Activated CD4-positive, alpha-beta T cell treated with anti-CD3 and anti-CD28 coated beads, Interleukin-2, amount 10 ng/mL, durations not matched to agents 7 days and 5 days (primary cell): ENCODE measurements around the gene INAVA. TPM values are rescaled to one million over a fixed set of nuclear protein-coding genes. Genes with fewer than 3 reads are reported as not detected.
A peak's percentile ranks its signal among the peaks of the same experiment; 100 is the strongest.
"Not testable (repeated sequence)": the region's sequence is repeated elsewhere in the genome, so short reads cannot be mapped to it uniquely, and the experiment has no call there.

ENCODE experiments used
- CTCF ChIA-PET: fragments of 350-600 bp; sonication (Branson Sonifier 250); formaldehyde crosslinking; loops from one replicate; lab custom pipeline; 2021; ENCODE audit warnings: antibody characterized with exemption; lab: Charles Lee
- POLR2A ChIA-PET: fragments of 350-600 bp; sonication (Branson Sonifier 250); formaldehyde crosslinking; loops from one replicate; lab custom pipeline; 2021; ENCODE audit warnings: antibody characterized with exemption; lab: Charles Lee
- DNase-seq: peaks from one replicate; pipeline ENCODE4 v3.0.0-alpha.2; 2020
- H3K27ac Mint-ChIP-seq: one replicate; pipeline ENCODE4 v1.8.0; 2021; ENCODE audit warnings: mild to moderate bottlenecking, moderate library complexity, mixed read lengths
- H3K27me3 Mint-ChIP-seq: one replicate; pipeline ENCODE4 v1.8.0; 2021; ENCODE audit warnings: mixed read lengths
- H3K36me3 Mint-ChIP-seq: one replicate; pipeline ENCODE4 v1.8.0; 2021; ENCODE audit warnings: low read depth, mixed read lengths
- H3K4me1 Mint-ChIP-seq: one replicate; pipeline ENCODE4 v1.8.0; 2021; ENCODE audit warnings: mixed read lengths
- H3K4me3 Mint-ChIP-seq: one replicate; pipeline ENCODE4 v1.8.0; 2021; ENCODE audit warnings: mild to moderate bottlenecking, moderate library complexity, mixed read lengths
- H3K9me3 Mint-ChIP-seq: one replicate; pipeline ENCODE4 v1.8.0; 2021; ENCODE audit warnings: mixed read lengths
- total RNA-seq, 2 experiments: library from RNA; stranded (reverse); gene quantifications; one replicate each; pipeline ENCODE4 v1.2.3, GENCODE V29; 2021

Gene INAVA
- total RNA-seq, 2 experiments from 2014 or later: not detected

DNA sequence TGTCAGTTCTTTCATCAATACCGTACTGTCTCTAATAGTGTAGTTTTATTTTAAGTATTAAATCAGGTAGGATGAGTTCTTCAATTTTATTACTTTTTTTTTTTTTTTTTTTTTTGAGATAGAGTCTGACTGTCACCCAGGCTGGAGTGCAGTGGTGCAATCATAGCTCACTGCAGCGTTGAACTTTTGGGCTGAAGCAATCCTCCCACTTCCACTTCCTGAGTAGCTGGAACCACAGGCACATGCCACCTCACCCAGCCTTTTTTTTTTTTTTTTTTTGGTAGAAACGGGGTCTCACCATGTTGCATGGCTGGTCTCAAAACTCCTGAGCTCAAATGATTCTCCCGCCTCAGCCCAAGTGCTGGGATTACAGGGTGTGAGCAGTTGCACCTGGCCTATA, 44.3 kb downstream of the INAVA start:
- peaks cover 8% of the 10 kb centered on the region for H3K4me1 Mint-ChIP-seq
- POLR2A ChIA-PET: interaction anchor here (0.6 to 0.8 kb wide), 2 partner anchors 26 to 134 kb away, joined by 4 to 7 read pairs; no protein-coding TSS in a partner anchor
- H3K4me3 Mint-ChIP-seq: no peak overlapping the region
- H3K27ac Mint-ChIP-seq: no peak overlapping the region
- peak; percentile 32 for DNase-seq
- peaks cover 14% of the 10 kb centered on the region for H3K9me3 Mint-ChIP-seq
- peaks cover 2% of the 10 kb centered on the region for H3K36me3 Mint-ChIP-seq
- H3K27me3 Mint-ChIP-seq: peaks cover 13% of the 10 kb centered on the region
- CTCF ChIA-PET: interaction anchor here (0.6 to 0.7 kb wide), 4 partner anchors 55 to 1903 kb away, joined by 3 to 4 read pairs (median 4); no protein-coding TSS in a partner anchor

DNA sequence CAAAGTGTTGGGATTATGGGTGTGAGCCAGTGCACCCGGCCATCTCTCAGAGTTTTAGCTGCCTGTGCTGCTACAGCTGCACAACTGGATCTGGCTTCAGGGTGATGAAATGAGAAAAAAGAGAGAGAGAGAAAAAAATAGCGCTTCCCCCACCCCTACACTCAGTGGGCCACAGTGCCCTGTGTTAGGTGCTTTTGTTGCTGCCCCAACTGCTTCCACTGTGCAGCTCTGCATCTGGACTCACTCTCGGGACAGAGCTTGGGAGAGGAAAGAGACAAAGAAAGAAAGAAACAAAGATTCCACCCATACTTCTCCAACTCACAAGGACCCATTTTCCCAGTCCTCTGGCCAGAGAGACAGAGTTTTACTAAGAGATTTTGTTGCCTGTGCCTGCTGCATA, 50.4 kb downstream of the INAVA start:
- Mint-ChIP-seq H3K36me3 (peaks cover 2% of the 10 kb centered on the region), H3K27ac (no peak overlapping the region), H3K4me3 (no peak overlapping the region), H3K27me3 (peaks cover 30% of the 10 kb centered on the region), H3K4me1 (no peaks in the 10 kb centered on the region), H3K9me3 (peaks cover 26% of the 10 kb centered on the region)
- DNase-seq: no peak
- ChIA-PET POLR2A (no interaction called here), CTCF (interaction anchor here (0.6 to 1.3 kb wide), 2 partner anchors 10 to 26 kb away, joined by 4 read pairs; no protein-coding TSS in a partner anchor)

DNA sequence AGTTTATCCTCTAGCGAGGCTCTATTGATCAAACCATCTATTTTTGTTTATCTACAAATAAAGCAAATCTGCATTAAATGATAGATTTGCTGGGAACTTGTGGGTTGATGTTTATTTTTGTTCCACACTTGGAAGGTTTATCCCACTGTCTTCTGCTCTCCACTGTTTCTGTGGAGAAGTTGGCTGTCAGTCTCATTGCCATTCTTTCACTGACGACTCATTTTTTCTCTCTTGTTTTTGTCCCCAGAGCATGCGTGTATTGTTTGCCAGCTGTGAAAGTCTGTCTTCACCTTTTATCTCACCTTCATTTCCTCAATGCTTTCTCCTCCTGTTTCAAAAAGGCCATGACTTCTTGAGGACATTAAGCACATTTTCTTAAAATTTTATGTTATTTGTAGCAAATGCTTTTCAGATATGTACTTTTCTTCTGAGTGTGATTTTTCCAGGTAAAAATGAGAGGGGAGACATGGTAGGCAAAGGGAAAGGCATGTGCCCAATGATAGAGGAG, 52.4 kb downstream of the INAVA start:
- peaks cover 23% of the 10 kb centered on the region for H3K27me3 Mint-ChIP-seq
- POLR2A ChIA-PET: no interaction called here
- no peak overlapping the region for H3K4me3 Mint-ChIP-seq
- no peak overlapping the region for H3K27ac Mint-ChIP-seq
- CTCF ChIA-PET: interaction anchor here (0.8 to 1.4 kb wide), 2 partner anchors 24 to 25 kb away, joined by 4 read pairs; no protein-coding TSS in a partner anchor
- no peaks in the 10 kb centered on the region for H3K4me1 Mint-ChIP-seq
- H3K9me3 Mint-ChIP-seq: peaks cover 15% of the 10 kb centered on the region
- DNase-seq: no peak
- H3K36me3 Mint-ChIP-seq: no peaks in the 10 kb centered on the region

DNA sequence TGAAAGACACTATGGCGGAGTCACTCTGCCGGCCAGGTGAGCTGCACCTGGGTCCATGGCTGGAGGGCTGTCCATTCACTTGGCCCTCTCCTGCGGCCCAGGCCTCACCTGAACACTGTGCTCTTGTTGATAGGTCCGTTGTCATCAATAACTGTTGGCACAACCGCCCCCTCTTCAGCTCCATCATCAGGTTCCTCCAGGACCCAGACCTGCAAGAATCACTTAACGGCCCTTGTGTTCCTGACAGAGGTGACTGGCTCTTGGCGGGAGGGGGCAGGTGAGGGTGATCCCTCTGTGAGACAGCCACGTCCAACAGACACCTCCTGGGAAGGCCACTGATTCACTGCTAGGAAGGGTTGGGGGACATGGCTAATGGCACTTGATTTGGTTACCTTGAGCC, 54.9 kb downstream of the INAVA start:
- Mint-ChIP-seq H3K36me3 (no peaks in the 10 kb centered on the region), H3K9me3 (peaks cover 13% of the 10 kb centered on the region), H3K27me3 (peaks cover 22% of the 10 kb centered on the region), H3K4me1 (no peaks in the 10 kb centered on the region), H3K4me3 (no peak overlapping the region), H3K27ac (no peak overlapping the region)
- no peak for DNase-seq
- CTCF ChIA-PET: no interaction called here
- POLR2A ChIA-PET: no interaction called here

DNA sequence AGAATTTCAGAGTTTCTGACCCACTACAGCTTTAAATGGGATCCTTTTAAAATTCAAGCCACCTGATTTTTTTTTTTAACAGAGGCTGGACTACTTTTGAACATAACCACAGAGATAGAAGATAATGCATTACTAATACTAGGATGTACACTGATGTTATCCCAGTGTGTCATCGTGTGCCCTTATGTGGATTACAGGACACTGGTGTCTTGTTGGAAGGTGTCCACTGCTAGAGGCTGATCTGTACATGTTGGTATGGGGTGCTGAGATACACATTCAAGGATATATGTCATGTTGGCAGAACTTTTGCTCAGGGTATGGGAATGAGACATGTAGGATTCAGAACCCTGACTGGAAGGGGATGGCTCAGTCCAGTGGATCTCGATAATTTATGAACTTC, 56.3 kb downstream of the INAVA start:
- CTCF ChIA-PET: interaction anchor here (0.6 to 0.7 kb wide), 2 partner anchors 71 to 562 kb away, joined by 3 read pairs; no protein-coding TSS in a partner anchor
- POLR2A ChIA-PET: no interaction called here
- Mint-ChIP-seq H3K4me3 (no peak overlapping the region), H3K27me3 (peaks cover 16% of the 10 kb centered on the region), H3K27ac (no peak overlapping the region), H3K4me1 (no peaks in the 10 kb centered on the region), H3K9me3 (peaks cover 7% of the 10 kb centered on the region), H3K36me3 (no peaks in the 10 kb centered on the region)
- DNase-seq: no peak

DNA sequence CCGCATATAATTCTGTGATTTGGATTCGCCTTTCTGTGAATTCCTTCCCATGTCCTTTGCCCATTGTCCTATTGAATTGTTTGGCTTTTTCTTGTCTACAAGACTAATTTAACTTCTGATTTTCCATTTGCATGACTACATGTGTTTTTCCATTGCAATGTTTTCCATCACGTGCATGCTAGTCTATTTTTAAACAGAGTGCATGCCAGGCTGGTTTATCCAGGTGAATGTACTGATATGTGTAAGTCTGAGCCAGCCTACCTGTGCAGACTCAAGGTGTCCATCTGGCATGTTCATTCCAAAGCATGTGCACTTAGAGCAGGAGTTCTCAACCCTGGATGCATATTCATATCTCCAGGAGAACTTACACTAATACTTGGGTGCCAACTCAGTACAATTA, 59.7 kb downstream of the INAVA start:
- Mint-ChIP-seq H3K27ac (no peak overlapping the region), H3K9me3 (no peaks in the 10 kb centered on the region), H3K4me3 (no peak overlapping the region), H3K36me3 (no peaks in the 10 kb centered on the region), H3K27me3 (peaks cover 11% of the 10 kb centered on the region), H3K4me1 (no peaks in the 10 kb centered on the region)
- CTCF ChIA-PET: interaction anchor here (0.7 kb wide), 1 partner anchor 663 kb away, joined by 3 read pairs; no protein-coding TSS in a partner anchor
- POLR2A ChIA-PET: no interaction called here
- no peak for DNase-seq

DNA sequence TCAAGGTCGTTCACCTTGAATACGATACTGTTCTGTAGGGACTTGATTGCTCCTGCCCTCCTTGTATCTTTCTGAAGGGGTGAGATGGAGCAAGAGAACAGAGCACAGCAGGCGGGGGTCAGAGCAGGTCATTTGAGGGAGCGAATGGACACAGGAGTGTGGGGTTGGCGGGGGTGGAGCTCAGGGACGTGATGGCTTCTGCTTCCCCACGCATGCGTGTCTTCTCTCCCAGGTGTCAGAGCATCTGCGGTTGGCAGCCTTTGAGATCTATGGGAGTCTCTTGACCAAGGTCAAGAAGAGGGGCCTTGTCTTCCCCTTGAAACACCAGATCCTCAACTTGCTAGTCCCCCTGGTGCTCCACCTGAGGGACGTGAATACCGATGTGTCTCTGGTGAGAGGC, 63.9 kb downstream of the INAVA start:
- ChIA-PET CTCF (interaction anchor here (1.3 kb wide), 1 partner anchor 13 kb away, joined by 3 read pairs; no protein-coding TSS in a partner anchor), POLR2A (no interaction called here)
- no peak for DNase-seq
- H3K36me3 Mint-ChIP-seq: no peaks in the 10 kb centered on the region
- peaks cover 11% of the 10 kb centered on the region for H3K27me3 Mint-ChIP-seq
- no peak overlapping the region for H3K4me3 Mint-ChIP-seq
- H3K27ac Mint-ChIP-seq: no peak overlapping the region
- H3K9me3 Mint-ChIP-seq: no peaks in the 10 kb centered on the region
- H3K4me1 Mint-ChIP-seq: no peaks in the 10 kb centered on the region

DNA sequence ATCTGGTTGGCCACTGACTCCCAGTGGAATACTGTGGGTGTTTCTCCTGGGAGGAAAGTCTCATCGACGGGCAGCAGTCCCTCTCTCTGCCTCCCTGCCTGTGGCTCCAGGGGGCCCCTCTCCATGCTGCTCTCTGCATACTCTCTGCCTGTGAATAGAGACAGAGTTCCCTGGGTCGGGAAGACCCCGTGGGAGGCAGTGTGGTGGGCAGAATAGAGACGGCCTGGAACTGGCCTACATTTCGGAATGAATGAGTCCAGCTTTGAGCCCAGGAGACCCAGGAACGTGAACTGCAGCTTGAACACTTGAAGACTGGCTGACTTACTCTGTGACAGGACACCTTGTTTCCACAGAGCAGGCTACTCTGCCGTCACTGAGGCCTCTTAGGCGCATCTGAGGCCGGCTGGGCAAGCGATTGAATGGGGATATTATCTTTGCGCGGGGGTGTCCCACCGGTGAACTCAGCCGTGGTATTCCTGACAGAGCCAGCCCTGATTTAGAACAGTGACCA, 64.8 kb downstream of the INAVA start:
- POLR2A ChIA-PET: no interaction called here
- DNase-seq: no peak
- CTCF ChIA-PET: interaction anchor here (1.9 kb wide), 1 partner anchor 21 kb away, joined by 5 read pairs; no protein-coding TSS in a partner anchor
- Mint-ChIP-seq H3K4me1 (no peaks in the 10 kb centered on the region), H3K4me3 (no peak overlapping the region), H3K27ac (no peak overlapping the region), H3K27me3 (peaks cover 8% of the 10 kb centered on the region), H3K9me3 (no peaks in the 10 kb centered on the region), H3K36me3 (no peaks in the 10 kb centered on the region)

DNA sequence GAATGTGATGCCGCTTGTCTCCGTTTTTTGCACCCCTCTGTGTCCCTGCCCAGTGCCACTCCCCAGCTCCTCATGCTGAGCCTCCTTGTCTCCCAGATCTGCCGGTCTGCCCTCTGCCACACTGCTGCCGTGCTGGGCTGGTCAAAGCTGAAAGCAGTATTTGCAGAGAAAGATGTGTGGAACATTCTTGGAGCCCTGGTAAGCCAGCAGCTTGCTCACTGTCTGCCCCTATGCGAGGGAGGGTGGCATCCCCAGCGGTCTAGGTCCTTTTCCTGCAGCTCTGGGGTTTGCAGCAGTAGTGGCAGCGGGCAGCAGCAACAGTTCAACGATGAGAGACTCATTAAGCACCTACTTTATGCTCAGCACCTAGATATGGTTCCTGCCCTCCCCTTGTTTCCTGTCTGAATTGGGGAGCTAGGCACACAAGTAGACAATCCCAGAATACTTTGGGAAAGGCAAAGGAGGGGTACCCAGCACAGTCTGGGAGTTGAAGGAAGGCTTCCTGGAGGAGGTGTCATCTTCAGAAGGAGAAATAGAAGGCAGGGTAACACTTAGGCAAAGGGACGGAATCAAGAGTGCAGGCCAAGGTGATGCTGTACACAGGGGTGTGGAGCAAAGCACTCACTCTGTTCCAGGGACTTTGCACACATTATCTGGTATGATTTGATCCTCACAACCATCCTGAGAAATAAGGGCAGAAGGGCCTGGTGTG, 65.7 kb downstream of the INAVA start:
- Mint-ChIP-seq H3K27ac (no peak overlapping the region), H3K36me3 (no peaks in the 10 kb centered on the region), H3K4me1 (no peaks in the 10 kb centered on the region), H3K27me3 (peaks cover 5% of the 10 kb centered on the region), H3K4me3 (no peak overlapping the region), H3K9me3 (no peaks in the 10 kb centered on the region)
- ChIA-PET POLR2A (no interaction called here), CTCF (interaction anchor here (0.6 to 1.9 kb wide), 2 partner anchors 20 to 194 kb away, joined by 3 to 5 read pairs; no protein-coding TSS in a partner anchor)
- no peak for DNase-seq

DNA sequence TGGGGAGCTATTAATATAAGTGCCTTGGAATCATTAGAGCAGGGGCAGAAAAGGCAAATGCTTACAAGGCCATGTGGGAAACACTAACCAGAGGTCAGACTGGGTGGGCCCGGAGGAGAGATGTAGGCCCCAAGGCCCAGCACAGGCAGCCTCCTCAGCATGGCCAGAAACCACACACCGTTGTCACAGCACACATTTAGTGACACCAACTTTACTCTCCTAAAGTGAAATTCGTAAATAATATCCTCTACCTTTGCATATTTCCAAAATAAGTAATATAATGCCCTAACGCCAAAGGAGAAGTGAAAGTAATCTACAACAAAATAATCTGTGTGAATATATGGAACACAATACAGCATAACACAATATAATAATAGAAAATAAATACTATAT, 66.2 kb downstream of the INAVA start:
- H3K4me3 Mint-ChIP-seq: no peak overlapping the region
- DNase-seq: no peak
- ChIA-PET CTCF (interaction anchor here (0.6 to 1.9 kb wide), 2 partner anchors 19 to 195 kb away, joined by 3 to 5 read pairs; no protein-coding TSS in a partner anchor), POLR2A (no interaction called here)
- H3K9me3 Mint-ChIP-seq: no peaks in the 10 kb centered on the region
- no peaks in the 10 kb centered on the region for H3K4me1 Mint-ChIP-seq
- peaks cover 2% of the 10 kb centered on the region for H3K27me3 Mint-ChIP-seq
- H3K27ac Mint-ChIP-seq: no peak overlapping the region
- no peaks in the 10 kb centered on the region for H3K36me3 Mint-ChIP-seq

DNA sequence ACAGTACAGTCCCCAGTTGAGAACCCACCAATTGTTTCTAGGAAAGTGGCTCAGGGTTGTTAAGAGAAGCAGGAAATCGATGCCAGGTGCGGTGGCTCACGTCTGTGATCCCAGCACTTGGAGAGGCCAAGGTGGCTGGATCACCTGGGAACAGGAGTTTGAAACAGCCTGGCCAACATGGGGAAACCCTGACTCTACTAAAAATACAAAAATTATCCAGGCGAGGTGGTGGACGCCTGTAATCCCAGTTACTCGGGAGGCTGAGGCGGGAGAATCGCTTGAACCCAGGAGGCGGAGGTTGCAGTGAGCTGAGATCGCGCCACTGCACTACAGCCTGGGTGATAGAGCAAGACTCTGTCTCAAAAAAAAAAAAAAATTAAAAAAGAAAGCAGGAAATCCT, 67.5 kb downstream of the INAVA start:
- CTCF ChIA-PET: interaction anchor here (1.0 to 2.3 kb wide), 3 partner anchors 9 to 83 kb away, joined by 3 to 9 read pairs (median 5); no protein-coding TSS in a partner anchor
- H3K36me3 Mint-ChIP-seq, POLR2A ChIA-PET: not testable (repeated sequence)

DNA sequence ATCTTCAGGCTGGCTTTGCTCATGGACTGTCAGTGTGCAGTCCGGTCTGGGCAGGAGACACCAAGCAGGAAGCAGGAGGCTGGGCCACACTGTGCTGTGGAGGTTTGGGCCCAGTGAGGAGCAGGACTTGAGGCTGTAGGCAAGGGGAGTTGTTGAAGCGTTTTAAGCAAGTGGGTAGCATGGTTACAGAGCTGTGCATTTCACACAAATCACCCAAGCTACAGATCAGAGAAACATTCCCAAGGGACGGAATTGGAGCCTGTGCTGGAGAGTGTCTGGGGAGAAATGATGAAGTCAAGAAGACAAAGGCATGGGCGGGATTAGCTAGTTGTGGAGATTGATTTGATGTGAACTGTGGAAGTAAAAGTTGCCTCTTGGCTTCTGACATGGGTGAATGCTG, 67.9 kb downstream of the INAVA start:
- POLR2A ChIA-PET: no interaction called here
- Mint-ChIP-seq H3K27me3 (peaks cover 2% of the 10 kb centered on the region), H3K36me3 (no peaks in the 10 kb centered on the region), H3K4me3 (no peak overlapping the region), H3K4me1 (no peaks in the 10 kb centered on the region), H3K27ac (no peak overlapping the region), H3K9me3 (no peaks in the 10 kb centered on the region)
- no peak for DNase-seq
- CTCF ChIA-PET: interaction anchor here (1.6 to 2.3 kb wide), 2 partner anchors 9 to 17 kb away, joined by 5 to 9 read pairs; no protein-coding TSS in a partner anchor

More for the DNA sequence above, 67.5 kb downstream of the INAVA start:
- not testable (repeated sequence) for H3K27ac Mint-ChIP-seq, DNase-seq, H3K9me3 Mint-ChIP-seq, H3K4me1 Mint-ChIP-seq, H3K27me3 Mint-ChIP-seq, H3K4me3 Mint-ChIP-seq

DNA sequence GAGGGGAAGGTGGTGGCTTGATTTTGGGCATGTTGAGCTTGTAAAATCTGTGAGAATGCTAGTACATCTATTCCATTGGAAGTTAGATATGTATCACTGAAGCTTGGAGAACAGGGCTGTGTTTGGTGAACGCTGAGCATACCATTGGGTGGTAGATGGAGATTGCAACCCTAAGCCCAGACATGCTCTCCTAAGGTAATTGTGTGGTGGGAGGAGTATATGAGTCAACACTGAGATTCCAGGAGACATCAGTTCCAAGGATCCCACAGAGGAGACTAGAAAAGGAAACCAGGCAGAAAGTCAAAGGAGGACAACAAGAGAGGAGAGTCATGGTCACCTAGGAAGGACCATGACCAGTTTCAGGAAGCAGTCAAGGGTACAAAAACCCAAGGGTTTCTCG, 68.4 kb downstream of the INAVA start:
- Mint-ChIP-seq H3K4me1 (no peaks in the 10 kb centered on the region), H3K9me3 (no peaks in the 10 kb centered on the region), H3K36me3 (no peaks in the 10 kb centered on the region), H3K4me3 (no peak overlapping the region), H3K27me3 (peaks cover 2% of the 10 kb centered on the region), H3K27ac (no peak overlapping the region)
- ChIA-PET POLR2A (no interaction called here), CTCF (interaction anchor here (1.6 to 2.3 kb wide), 2 partner anchors 8 to 16 kb away, joined by 5 to 9 read pairs; no protein-coding TSS in a partner anchor)
- no peak for DNase-seq
